ENCODE data around the gene SMIM14.

Gene SMIM14

GRCh38 chr4:39667706-39668105 lies 29.0 kb upstream of the SMIM14 start:
- Histone ChIP-seq H3K79me2 (ENCODE audit: control insufficient read depth, low read length) (no peaks in the 10 kb centered on the region), H3K36me3 (ENCODE audit: control insufficient read depth, low read length) (no peaks in the 10 kb centered on the region), H3F3A (ENCODE audit: control insufficient read depth, insufficient read depth) (no peaks in the 10 kb centered on the region), H3K27me3 (ENCODE audit: control insufficient read depth, low read length) (no peaks in the 10 kb centered on the region), H3K9me3 (ENCODE audit: control insufficient read depth, insufficient read depth, low read length) (no peaks in the 10 kb centered on the region), H4K20me1 (ENCODE audit: control insufficient read depth, insufficient read depth, low read depth, low read length) (no peaks in the 10 kb centered on the region), H3K4me1 (ENCODE audit: control insufficient read depth, low read length) (no peaks in the 10 kb centered on the region), H3K9me2 (replicated peaks; ENCODE audit: control insufficient read depth, low read length) (no peaks in the 10 kb centered on the region), H3K4me3 (ENCODE audit: low read length) (no peak overlapping the region), H3K27ac (ENCODE audit: low read depth, low read length) (no peak overlapping the region), H3K4me2 (ENCODE audit: low read length) (no peak overlapping the region)
- TF ChIP-seq CTCF (IDR thresholded peaks at IDR 0.05; ENCODE audit: low read depth, low read length, poor library complexity, severe bottlenecking): no peak
- no peak for TF ChIP-seq EZH2phosphoT487 (IDR thresholded peaks at IDR 0.05; ENCODE audit: borderline replicate concordance, low read length)

GRCh38 chr4:39664828-39665731 lies 26.4 kb upstream of the SMIM14 start:
- no peak overlapping the region for H3K4me2 ChIP-seq (ENCODE audit: low read length)
- H3K79me2 ChIP-seq (ENCODE audit: control insufficient read depth, low read length): no peaks in the 10 kb centered on the region
- H3K9me3 ChIP-seq (ENCODE audit: control insufficient read depth, insufficient read depth, low read length): no peaks in the 10 kb centered on the region
- no peaks in the 10 kb centered on the region for H4K20me1 ChIP-seq (ENCODE audit: control insufficient read depth, insufficient read depth, low read depth, low read length)
- H3K4me3 ChIP-seq (ENCODE audit: low read length): no peak overlapping the region
- no peaks in the 10 kb centered on the region for H3K9me2 ChIP-seq (replicated peaks; ENCODE audit: control insufficient read depth, low read length)
- no peaks in the 10 kb centered on the region for H3F3A ChIP-seq (ENCODE audit: control insufficient read depth, insufficient read depth)
- H3K27ac ChIP-seq (ENCODE audit: low read depth, low read length): no peak overlapping the region
- H3K36me3 ChIP-seq (ENCODE audit: control insufficient read depth, low read length): no peaks in the 10 kb centered on the region
- TF ChIP-seq EZH2phosphoT487 (IDR thresholded peaks at IDR 0.05; ENCODE audit: borderline replicate concordance, low read length) (no peak), CTCF (IDR thresholded peaks at IDR 0.05; ENCODE audit: low read depth, low read length, poor library complexity, severe bottlenecking) (no peak)
- no peaks in the 10 kb centered on the region for H3K27me3 ChIP-seq (ENCODE audit: control insufficient read depth, low read length)
- H3K4me1 ChIP-seq (ENCODE audit: control insufficient read depth, low read length): no peaks in the 10 kb centered on the region

- Histone ChIP-seq H3K4me2 (ENCODE audit: low read length) (no peak overlapping the region), H3K27ac (ENCODE audit: low read depth, low read length) (no peak overlapping the region), H3F3A (ENCODE audit: control insufficient read depth, insufficient read depth) (no peaks in the 10 kb centered on the region), H3K4me3 (ENCODE audit: low read length) (no peak overlapping the region), H3K79me2 (ENCODE audit: control insufficient read depth, low read length) (no peaks in the 10 kb centered on the region), H4K20me1 (ENCODE audit: control insufficient read depth, insufficient read depth, low read depth, low read length) (no peaks in the 10 kb centered on the region), H3K4me1 (ENCODE audit: control insufficient read depth, low read length) (peaks cover 9% of the 10 kb centered on the region), H3K27me3 (ENCODE audit: control insufficient read depth, low read length) (no peaks in the 10 kb centered on the region), H3K9me2 (replicated peaks; ENCODE audit: control insufficient read depth, low read length) (no peaks in the 10 kb centered on the region), H3K9me3 (ENCODE audit: control insufficient read depth, insufficient read depth, low read length) (no peaks in the 10 kb centered on the region), H3K36me3 (ENCODE audit: control insufficient read depth, low read length) (no peaks in the 10 kb centered on the region)
- no peak for TF ChIP-seq EZH2phosphoT487 (IDR thresholded peaks at IDR 0.05; ENCODE audit: borderline replicate concordance, low read length)
- no peak for TF ChIP-seq CTCF (IDR thresholded peaks at IDR 0.05; ENCODE audit: low read depth, low read length, poor library complexity, severe bottlenecking)
These were observed 24.0 kb upstream of the SMIM14 start for GRCh38 chr4:39662683-39663082.
